HG02981 (cell line): ENCODE data around the gene PPP1R2C.

ENCODE experiments used
- ATAC-seq: cut with Tn5 transposase; IDR thresholded peaks from one replicate; pipeline ENCODE4 v1.9.1; 2021; ENCODE audit warnings: mild to moderate bottlenecking, moderate library complexity; ENCODE audit not compliant: unreplicated experiment

Gene PPP1R2C

DNA sequence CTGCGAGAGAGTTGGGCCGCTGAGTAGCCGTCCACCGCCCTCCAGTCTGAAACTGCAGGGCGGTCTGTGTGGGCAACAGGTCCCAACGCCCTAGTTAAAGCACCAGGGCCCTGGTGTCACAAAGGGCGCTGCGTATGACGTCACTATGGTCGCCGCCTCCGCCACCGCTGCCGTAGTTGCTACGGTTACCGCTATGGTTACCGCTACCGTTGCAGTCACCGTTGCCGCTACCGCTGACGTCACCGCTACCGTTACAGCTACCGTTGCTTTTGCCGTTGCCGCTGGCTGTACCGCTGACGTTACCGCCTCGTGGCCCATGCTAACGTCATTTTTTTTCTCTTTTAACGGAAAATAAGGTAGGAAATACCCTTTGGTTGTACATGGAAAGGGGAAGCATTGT lies at the start of gene PPP1R2C:
TSS of gene PPP1R2C (minus strand) at position 68 of the 400 bp plus-strand sequence. CDS start 84 bp downstream, outside the sequence.
- ATAC-seq = no peak

GRCh38 chrX:42825201-42825600 lies 47.2 kb upstream of the PPP1R2C start:
- ATAC-seq = no peak

DNA sequence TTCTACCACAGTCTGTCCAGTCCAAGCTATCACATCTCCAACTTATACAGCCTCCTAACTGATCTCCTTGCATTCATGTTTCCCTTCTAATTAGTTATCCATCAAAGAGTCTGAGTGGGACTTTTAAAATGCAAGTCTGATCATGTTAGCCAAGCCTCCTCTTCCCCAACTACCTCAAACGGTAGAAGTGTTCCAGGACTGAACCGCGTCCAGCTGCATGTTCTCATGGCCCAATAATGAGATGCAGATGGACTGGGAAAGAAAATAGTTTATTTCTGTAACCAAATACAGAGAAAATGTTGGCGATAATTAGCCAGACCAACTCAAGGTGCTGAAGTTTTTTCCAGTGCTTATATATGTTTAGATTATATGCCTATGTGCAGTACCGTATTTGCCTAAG lies 46.6 kb upstream of the PPP1R2C start:
- ATAC-seq = no peak

- ATAC-seq = no peak
These were observed 45.5 kb upstream of the PPP1R2C start for GRCh38 chrX:42823443-42823842.

GRCh38 chrX:42821803-42822443 lies 44.0 kb upstream of the PPP1R2C start:
- ATAC-seq = no peak

GRCh38 chrX:42818151-42818921 lies 40.4 kb upstream of the PPP1R2C start:
- ATAC-seq = no peak

DNA sequence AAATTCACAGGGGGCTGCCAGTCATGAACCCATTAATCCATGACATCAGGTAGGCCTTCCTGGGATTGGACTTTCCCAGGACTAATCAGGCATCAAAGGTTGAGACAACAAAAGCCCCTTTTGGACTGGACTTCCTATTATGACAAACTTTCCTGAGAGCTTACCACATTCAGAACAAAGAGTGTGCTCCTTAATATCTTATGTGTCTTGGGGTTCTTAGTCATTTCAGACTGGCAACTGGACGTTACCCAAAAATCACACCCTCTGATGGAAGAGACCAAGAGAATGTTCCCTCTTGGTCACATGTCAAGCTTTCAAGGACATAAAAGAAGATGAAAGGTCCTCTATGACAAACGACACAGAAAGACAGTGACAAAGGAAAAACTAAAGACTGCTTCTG lies 31.6 kb upstream of the PPP1R2C start:
- no peak for ATAC-seq

DNA sequence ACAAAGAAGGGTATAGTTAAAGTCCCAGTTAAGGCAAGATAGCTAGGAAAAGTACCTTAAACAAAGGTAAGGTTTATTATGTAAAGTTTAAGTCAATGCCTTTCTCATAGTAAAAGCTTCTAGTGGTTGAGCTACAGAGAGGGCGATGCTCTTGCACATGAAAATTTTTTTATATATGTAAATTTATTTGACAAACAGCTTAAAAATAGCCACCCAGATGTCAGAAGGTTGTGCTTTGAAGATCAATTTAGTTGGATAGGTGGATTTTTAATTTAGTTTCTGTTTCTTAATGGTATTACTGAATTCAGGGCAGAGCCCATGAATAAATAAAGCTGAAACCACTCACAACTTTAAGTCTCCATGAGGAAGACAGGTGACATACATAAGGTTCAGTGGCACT lies 29.4 kb upstream of the PPP1R2C start:
- no peak for ATAC-seq

DNA sequence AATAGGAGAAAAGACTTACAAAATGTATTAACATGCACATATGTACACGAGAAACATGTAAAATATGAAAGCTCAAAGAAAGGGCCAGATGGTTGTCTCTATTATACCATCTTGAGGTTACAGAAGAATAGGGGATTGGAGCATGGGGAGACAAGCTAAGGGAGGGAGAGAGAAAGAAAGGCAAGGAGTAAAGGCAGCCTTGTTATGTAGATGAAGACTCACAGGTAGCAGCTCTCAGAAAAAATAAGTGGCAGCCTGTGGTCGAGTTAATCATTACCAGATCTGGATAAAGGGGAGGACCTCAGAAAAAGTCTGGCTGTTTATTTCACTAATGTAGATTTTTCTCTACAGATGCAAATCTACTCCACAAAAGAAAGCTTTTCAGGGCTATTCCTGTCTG lies 26.6 kb upstream of the PPP1R2C start:
- no peak for ATAC-seq

DNA sequence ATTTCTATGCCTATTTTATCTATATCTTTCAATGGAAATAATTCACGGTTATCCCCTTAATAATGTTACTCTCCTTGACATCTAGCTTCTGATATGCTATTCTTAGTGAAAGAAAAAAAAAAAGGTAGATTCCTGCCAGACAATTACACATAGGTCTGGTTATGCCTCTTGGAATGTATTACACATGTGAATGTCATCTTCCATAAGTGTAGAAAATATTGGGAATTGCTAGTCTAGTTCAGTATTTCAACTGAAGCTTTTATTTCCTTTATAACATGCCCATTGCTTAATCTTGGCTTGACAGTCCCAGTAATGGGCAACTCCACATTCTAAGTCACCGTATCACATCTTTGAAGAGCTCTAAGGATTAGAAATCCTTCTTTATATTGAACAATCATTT lies 25.4 kb upstream of the PPP1R2C start:
- no peak for ATAC-seq

- no peak for ATAC-seq
These were observed 19.8 kb upstream of the PPP1R2C start for GRCh38 chrX:42797651-42798269.

GRCh38 chrX:42783451-42783850 lies 5.5 kb upstream of the PPP1R2C start:
- ATAC-seq = no peak

- ATAC-seq = no peak
These were observed 1.8 kb downstream of the PPP1R2C start for GRCh38 chrX:42776195-42776594.

- no peak for ATAC-seq
These were observed 5.1 kb downstream of the PPP1R2C start for GRCh38 chrX:42772874-42773273.

GRCh38 chrX:42771506-42772335 lies 6.2 kb downstream of the PPP1R2C start:
- ATAC-seq = no peak

GRCh38 chrX:42770566-42770965 lies 7.4 kb downstream of the PPP1R2C start:
- ATAC-seq = no peak

DNA sequence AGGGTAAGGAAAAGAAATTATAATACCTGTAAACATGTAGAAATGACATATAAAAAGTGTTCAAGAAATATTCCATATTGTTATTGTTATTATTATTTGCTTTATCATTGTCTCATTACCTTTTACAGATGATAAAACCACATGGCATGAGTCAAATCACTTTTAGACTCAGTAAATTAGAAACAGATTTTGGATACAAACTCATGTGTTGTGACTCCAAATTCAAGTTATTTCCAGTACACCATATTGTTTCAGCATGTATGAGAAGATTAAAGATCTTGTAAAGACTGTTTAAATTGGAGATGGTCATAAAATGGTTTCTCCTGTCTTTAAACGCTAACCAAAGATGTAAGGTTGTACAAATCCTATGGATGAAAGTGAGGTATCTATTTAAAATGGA lies 18.1 kb downstream of the PPP1R2C start:
- ATAC-seq = no peak

DNA sequence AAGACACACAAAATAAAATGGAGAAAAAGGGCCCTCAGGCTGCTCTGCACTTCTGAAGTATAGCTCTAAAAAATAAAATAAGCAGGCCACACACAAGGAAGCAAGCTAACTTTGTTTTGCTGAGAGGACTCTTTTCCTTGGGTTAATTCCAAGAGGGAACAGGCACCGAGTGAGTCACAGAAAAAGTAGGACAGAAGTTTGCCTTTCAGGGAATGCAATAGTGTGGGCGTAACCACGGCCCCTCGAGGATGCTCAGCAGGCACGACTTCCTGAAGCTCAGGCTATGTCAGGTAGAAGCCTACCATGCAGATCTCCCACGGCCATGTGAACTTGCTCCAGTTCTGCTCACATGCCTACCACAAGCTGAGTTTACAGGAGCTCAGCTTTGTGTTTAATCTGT lies 22.1 kb downstream of the PPP1R2C start:
- ATAC-seq = no peak

- no peak for ATAC-seq
These were observed 23.4 kb downstream of the PPP1R2C start for GRCh38 chrX:42754603-42755002.

- no peak for ATAC-seq
These were observed 23.8 kb downstream of the PPP1R2C start for GRCh38 chrX:42754115-42754514.

DNA sequence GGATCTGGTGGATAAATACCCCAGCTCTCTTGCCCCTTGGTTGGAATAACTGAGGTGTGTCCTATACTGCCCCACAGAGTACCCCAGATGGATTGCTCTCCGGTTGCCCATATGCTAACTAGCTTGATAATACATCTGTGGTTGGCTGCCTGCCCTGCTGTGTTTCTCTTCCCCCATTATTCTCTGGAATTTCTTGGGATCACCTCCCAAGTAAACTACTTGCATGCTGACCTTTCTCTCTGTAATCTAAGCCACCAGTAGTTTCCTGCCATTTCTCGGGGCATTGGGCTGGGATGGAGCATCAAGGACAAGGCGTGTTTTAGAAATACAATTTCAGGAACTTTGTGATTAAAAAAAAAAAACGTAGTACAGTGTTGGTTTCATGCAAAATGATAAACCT lies 25.2 kb downstream of the PPP1R2C start:
- no peak for ATAC-seq
